HG03095 (cell line): ENCODE data around the gene SERPINB10.
A peak's percentile ranks its signal among the peaks of the same experiment; 100 is the strongest.
"Not testable (repeated sequence)": the region's sequence is repeated elsewhere in the genome, so short reads cannot be mapped to it uniquely, and the experiment has no call there.

Experiments
- ATAC-seq: cut with Tn5 transposase; IDR thresholded peaks from one replicate; pipeline ENCODE4 v1.9.1; 2021; ENCODE audit warnings: moderate library complexity; ENCODE audit not compliant: unreplicated experiment

Gene SERPINB10

DNA sequence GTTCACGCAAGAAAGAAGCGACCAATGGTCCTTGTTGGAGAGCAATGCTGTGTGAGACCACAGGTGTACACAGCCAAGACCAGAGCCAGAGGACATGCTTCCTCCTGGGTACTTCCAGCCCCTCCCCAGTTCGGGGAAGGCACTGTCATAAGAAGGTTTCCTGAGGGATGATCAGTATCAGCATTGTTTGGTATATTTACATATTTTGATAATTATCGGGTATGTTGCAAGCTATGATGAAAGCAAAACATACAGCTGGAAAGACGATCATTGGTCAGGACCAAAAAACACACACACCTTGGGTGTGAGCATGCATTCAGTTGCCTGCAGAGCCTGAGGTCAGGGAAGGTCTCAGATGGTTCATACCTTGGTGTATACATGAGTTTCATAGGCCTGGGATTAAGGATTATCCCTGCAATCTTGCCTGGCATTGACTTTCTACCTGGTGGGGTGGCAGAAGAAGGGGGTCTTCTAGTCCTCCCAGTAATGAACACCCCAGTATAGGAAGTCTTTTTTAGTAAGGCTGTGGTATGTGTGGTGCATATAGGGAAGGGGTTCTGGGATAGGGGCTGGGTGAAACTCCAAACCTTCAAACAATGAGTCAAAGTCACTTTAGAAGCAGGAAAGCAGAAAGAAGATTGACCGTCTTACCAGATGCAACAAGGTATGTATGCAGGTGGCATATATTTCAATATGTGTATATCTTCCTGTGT is 17.4 kb upstream of the SERPINB10 start:
- ATAC-seq = no peak

DNA sequence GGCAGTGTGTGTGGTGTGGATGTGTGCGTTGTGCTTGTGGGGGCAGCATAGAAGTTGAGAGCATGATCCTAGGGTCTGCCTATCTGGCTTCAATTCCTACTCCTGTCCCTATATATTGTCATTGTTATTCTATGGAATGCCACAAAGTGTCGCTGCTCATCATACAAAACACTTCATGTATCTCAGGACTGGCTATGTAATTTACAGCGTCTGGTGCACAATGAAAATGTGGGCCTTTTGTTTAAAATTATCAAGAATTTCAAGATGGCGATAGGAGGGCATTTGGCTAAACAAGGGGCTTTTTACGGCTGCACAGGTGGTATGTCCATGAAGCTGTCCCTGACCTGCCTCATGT is 16.8 kb upstream of the SERPINB10 start:
- ATAC-seq = no peak

DNA sequence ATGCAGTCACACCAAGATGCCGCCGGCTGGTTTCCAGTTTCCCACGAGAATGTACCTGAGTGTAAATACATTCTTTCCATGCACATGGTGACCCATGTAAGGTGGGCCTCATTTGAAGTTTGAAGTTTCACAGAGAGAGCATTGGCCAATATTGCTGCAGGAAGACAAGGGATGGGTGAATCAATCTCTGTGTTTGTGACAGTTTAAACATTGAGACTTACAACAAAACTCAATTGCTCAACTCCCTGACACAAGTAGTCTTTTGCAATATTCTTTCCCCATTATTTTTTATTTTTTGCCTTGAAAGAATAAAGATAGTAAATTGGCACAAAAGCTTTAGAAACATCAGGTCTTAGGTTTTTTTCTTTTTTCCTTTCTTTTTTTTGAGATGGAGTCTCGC is 15.2 kb upstream of the SERPINB10 start:
- ATAC-seq = no peak

DNA sequence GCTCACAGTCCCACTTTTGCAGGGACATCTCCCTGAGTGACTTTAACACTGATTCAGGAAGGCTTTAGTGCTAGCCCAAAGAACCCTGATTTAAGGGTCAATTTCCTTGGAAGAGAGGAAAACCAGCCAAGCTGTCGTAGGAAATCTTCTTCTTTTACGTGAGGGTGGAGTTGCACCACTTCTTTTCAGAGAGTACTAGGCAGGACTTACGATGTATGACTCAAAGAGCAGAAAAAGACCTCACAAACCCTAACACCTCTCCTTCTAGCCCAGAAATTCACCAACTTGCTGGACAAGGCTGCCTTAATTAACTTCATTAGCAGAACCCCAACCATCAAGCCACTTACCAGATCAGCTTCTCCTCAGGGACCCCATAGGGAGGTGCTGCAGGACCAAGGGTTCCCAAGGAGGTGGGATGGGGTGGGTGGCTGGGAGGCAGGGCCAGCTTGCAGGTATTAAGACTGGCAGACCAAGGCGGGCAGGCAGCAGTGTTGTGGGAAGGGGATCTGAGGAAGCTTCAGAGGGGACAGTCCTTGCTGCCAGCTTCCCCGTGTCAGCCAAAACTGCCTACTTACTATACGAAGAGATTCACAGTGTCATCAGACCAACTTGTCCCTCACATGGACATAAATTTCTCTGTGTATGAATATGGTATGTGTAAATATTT is 13.5 kb upstream of the SERPINB10 start:
- no peak for ATAC-seq

DNA sequence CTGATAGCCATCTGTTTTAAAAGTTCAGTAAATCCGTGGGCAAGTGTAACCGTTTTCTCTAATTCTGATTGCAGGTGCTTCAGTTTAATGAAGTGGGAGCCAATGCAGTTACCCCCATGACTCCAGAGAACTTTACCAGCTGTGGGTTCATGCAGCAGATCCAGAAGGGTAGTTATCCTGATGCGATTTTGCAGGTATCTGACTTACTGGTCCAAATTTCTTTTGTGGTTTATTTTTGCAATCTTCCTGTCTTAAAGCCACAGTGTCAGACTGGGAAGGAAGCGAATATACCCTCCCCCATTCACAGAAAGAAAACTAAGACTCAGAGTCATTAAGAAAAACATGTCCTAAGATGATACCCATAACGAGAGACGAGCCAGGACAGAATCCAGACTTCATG is 12.6 kb upstream of the SERPINB10 start:
- ATAC-seq = no peak

DNA sequence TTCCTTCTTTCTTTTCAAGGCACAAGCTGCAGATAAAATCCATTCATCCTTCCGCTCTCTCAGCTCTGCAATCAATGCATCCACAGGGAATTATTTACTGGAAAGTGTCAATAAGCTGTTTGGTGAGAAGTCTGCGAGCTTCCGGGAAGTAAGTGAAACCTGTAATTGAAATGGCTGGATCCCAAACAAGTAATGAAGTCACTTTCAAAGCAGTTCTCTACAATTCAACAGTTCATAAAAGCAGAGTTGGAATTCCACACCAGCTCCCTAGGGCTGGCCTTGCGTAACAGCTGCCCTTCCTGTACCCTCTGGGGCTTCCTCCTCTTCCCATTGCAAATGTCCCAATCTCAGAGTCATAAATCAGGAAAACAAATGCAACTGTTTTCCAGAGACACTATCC is 10.7 kb upstream of the SERPINB10 start:
- no peak for ATAC-seq

DNA sequence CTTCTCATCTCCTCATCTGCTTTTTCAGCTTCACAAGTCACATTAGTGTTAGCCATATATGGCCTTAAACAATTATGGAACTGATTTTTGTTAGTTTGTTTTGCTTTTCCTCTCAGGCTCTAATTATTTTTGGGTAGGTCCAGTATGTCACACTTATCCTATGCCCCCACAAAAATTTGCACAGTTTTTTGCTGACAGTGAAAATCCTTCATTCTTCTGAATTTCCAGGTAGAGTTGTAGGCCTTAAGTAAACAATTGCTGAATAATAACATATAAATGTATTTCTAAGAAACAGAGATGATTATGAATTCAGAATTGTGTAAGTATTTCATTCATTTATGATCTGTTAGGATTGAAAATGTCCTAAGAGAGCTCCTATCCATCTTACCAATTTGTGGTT is 8.6 kb upstream of the SERPINB10 start:
- no peak for ATAC-seq

DNA sequence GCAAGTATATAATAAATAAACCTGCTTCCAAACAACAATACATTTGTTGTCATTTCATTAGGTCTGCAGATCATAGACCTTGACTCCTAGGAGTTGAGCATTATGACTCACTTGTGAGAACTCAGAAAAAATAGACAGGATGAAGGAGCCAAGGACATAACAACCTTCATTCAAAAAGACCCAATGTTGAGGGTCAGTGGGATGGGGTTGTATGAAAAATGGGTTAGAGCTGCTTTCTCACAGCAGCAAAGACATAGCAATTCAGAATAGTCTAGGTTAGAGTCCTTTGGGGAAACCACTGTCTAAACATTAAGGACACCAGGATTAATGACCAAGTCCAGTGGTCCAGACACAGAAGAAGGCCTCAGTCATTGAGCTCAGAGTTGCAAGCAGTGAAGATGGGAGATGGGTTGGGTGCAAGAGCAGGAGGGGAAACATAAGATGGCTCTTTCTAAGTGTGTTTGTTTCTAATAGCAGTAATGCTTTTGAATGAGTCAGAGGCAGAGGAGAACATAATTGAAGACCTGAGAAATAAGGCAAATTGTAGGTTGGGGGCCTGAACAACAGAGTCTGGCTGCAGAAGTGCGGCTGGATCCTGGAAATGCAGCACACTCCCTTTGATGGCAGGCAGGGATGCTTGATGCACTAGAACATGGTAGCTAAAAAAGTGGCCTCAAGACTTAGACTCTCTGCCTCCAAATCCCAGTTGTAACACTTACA is 3.7 kb upstream of the SERPINB10 start:
- ATAC-seq = no peak

DNA sequence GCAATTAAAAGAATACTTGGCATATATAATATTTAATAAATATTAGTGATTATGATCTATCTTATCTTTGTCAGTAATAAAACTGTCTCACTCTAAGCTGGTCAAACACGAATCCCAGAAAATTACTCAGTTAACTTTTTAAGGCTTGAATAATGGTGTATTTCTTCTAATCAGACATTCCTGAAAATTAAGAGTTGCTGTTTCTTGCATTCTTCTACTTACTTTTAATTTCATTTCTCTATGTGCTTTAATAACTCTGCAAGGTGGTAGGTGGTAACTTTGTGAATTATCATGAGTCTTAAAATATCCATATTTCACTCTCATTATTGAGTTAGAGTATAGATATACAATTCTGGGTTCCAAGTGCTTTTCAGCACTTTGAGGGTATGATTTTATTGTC is 3.1 kb upstream of the SERPINB10 start:
- no peak for ATAC-seq

DNA sequence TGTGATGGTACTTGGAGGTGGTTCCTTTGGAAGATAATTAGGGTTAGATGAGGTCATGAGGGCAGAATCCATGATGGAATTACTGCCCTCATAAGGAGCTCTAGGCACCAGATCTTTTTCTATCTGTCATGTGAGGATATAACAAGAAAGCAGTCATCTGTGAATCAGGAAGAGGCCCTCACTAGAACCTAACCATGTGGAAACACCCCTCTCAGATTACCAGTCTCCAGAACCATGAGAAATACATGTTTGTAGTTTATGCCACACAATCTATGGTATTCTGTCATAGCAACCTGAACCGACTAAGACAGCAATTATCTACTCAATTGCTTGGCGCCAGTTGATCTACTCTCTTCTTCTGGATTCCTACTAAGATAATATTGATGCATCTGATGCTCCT is 2.4 kb upstream of the SERPINB10 start:
- no peak for ATAC-seq

DNA sequence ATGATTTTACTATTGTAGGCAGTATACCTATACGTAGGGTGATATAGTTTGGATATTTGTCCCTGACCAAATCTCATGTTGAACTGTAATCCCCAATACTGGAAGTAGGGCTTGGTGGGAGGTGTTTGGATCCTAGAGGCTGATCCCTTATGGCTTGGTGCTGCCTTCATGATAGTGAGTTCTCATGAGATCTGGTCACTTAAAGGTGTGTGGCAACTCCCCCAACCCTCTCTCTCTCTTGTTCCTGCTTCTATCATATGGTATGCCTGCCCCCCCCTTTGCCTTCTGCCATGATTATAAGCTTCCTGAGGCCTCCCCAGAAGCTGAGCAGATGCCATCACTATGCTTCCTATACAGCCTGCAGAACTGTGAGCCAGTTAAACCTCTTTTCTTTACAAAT is 1.7 kb upstream of the SERPINB10 start:
- no peak for ATAC-seq

DNA sequence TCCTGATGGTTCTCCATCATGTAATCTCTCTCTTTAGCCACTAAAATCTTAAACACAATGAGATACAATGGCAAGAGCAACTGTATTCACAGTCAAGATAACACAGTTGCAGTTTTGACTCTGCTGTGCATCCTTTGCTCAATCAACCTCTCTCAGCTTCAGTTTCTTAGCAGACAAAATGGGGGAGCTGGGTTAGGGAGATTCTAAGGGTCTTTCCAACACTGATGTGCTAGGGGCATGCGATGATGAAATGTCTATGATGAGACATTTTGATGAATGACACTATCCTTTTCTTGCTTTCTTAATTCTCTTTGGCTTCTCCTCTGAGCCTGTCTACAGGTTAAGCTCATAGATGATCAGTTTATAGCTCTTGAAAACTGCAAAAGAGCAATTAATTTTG is 1.1 kb downstream of the SERPINB10 start:
- ATAC-seq = no peak

DNA sequence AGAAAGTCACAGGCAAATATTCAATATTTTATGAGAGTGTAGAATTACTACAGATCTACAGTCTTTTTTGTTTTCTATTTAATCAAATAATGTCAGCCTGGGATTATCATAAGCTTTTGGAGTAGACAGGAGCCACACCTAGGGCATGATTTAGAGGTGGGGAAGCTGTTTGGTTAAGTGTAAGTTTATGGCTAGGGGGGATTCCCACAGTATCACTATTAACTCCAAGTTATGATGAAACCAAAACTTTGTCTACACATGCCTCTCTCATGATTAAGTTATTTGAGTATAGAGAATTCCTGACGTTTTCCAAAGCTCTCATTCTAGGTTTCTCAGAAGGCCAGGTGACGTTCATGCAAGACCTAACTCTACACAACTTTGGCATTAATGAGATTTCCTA is 2.1 kb downstream of the SERPINB10 start:
- peak; percentile 70 for ATAC-seq

DNA sequence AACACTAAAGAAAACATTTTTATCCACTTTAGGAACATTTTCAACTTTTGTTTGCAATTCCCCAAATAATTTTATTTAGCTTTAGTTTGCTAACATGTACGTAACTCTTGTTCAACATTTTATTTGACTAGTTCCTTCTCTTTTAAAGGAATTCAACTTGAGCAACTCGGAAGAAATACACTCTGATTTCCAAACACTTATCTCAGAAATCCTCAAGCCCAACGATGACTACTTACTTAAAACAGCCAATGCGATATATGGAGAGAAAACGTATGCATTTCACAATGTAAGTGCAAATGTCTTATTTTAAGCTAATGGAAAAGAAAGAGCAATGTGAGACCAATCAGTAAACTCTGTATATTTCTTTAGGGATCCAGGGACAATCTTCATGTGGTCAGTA is 10.1 kb downstream of the SERPINB10 start:
- ATAC-seq = no peak

DNA sequence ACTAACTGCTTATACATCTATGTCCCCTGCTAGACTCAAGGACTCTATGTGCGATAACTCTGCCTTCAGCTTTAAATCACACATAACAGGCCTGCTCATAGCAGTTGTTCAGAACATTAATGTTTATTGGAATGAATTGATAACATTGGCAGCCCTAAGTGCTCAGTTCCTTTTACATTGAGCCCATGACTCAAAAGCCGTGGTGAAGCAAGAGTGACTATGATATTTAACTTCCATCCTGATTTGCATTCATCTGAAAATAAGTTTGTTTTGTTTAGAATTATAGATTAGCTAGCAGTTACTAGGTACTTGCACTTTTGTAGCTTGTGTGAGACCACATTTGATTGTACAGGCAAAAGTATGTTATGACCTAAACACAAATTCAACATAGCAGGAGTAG is 14.3 kb downstream of the SERPINB10 start:
- ATAC-seq = no peak

DNA sequence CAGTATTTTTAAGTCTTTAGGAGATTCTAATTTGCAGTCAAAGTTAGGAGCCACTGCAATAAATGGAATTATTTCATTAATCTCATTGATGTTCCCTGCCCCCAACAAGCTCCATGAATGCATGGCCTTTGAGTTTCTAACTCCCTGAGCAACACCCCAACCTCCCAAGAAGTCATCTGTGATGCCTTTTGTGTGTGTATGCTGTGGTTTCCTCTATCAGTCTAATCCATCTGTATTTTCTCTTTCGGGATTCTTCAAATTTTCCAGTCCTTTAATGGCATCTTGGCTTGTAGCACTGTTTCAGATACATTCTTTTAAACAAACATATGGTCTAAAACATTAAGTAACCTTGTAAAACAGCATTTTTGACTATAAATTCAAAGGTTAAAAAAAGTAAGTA is 16.8 kb downstream of the SERPINB10 start:
- no peak for ATAC-seq

DNA sequence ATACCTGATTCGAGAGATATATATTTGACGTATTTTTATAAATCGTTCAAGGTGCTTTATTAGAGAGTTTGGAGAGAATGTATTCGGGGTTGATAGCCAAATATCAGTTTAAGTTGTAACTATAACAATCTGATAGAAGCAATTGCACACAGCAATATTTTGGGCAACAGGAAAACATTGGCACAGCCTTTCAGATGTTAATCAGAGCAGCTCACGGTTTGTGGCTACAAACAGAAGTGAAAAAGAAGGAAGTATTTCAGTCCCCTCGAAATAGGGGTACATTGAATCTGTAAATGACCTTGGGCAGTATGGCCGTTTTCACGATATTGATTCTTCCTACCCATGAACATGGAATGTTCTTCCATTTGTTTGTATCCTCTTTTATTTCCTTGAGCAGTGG is 20.6 kb downstream of the SERPINB10 start:
- no peak for ATAC-seq

DNA sequence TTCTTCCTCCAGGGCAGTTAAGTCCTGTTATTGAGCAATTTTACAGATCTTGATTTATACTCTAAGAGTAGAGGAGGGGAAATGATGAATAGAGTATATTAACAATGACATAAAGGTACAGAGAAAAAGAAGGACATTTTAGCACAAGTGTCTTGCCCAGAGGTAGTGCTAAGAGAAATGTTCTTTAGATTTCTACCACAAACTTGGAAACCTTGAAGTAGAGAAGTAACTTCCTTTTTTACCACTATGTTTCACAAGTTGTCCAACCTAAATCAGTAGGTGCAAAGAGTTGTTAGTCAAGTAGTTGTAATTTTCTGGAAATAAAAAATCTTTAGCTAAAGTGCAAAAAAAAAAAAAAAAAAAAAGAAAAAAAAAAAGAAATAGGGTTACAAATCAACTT is 21.6 kb downstream of the SERPINB10 start:
- ATAC-seq = not testable (repeated sequence)

DNA sequence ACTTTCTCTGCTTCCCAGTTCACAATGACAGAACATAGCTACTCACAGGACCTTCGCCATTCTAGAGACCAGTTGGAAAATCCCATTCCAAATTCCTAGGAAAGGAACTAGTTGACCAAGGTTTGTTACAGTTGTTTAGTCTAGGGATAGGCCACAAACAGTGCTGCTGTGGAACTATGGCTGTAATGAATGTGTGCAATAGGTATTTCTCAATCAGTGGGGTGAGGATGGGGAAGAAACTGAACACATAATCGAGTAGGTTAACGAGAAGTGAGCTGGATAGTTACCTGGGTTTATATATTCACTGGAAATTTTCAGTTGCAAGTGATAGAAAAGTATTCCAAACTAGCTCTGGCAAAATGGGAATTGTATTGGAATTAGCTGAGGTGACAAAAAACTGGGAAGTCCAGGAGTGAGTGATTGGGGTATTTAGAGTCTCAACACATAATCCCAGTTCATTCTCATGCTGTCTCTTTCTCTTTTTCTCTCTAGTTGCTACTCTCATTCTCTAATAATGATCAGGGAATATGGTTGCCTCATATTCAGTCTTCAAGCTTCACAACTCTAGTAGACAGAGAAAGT is 23.1 kb downstream of the SERPINB10 start:
- no peak for ATAC-seq

DNA sequence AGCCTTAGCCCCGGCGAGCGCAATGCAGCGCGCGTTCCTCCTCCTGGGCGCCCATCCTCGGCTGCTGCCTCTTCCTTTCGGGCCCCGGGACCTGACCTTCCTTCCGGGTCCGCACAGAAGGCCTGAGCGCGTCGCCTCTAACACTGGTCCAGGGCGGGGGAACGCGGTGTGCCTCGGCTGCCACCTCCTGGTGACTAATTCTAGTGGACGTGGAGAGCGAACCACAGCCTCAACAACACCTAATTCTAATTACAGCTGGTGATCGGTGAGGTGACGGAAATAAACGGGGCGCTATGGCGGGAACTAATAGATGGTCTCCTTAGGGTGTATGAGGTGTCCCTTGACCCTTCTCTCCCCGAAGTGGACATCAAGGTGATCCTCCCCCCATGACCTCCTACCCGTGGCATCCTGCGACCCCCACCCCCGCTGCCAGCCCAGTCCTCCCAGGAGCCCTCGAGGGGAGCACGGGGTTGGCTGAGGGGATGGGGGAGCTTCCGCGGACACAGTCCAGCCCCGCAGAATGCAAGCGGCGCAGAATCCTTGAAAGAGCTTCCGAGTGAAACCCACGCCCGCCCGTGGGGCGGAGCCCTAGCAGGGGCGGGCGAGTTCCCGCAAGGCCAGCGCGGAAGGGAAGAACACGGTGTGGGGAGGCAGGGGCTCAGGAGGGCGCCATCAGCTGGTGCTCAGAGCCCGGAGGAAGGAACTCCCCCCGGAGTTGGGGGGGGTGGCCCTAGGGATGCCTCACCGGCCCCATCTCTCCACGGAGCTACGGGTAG is 28.6 kb downstream of the SERPINB10 start:
- peak; percentile 98 for ATAC-seq

DNA sequence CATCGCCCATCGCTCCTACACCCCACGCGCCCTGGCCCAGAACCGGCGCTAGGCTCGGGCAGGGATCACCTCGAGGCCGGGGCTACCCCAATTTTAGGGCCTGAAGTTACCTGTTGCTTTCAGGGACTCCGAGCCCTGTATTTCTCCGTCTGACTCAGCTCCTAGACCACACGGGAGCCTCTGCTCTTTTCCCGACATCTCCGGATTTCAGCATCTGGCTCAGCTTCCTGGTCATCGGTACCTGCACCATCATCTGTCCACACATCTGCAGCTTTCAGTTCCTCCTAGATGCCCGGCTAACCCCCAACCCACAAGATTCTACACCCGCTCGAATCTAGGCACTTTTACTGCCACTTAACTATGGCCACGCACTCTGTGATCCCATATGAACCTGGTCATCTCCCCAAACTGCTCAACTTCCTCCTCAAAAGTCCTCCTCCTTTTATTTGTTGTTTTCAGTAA is 29.2 kb downstream of the SERPINB10 start:
- peak; percentile 39 for ATAC-seq
